Stimulated activated CD8-positive, alpha-beta memory T cell treated with anti-CD3 and anti-CD28 coated beads, Interleukin-7, amount 100 ng/mL, for 24 hours (primary cell): ENCODE results near the gene CSGALNACT2.

Experiments
- DNase-seq: peaks from one replicate; pipeline ENCODE4 v3.0.0-alpha.2; 2020; ENCODE audit warnings: low read depth

The CSGALNACT2 gene

DNA sequence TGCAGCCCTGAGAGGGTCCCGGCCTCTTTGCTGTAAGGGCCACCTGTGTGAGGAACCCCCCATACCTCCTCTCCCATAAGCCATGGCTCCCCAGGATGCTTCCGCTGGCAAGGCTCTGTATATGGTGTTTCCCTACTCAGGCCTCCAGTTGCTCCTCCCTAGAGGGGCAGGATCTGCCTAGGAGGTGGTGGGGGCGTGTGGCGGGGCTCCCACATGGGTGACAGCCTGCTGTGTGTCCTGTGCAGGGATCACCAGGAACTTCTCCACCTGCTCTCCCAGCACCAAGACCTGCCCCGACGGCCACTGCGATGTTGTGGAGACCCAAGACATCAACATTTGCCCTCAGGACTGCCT, 25.7 kb upstream of the CSGALNACT2 start:
- no peak for DNase-seq

DNA sequence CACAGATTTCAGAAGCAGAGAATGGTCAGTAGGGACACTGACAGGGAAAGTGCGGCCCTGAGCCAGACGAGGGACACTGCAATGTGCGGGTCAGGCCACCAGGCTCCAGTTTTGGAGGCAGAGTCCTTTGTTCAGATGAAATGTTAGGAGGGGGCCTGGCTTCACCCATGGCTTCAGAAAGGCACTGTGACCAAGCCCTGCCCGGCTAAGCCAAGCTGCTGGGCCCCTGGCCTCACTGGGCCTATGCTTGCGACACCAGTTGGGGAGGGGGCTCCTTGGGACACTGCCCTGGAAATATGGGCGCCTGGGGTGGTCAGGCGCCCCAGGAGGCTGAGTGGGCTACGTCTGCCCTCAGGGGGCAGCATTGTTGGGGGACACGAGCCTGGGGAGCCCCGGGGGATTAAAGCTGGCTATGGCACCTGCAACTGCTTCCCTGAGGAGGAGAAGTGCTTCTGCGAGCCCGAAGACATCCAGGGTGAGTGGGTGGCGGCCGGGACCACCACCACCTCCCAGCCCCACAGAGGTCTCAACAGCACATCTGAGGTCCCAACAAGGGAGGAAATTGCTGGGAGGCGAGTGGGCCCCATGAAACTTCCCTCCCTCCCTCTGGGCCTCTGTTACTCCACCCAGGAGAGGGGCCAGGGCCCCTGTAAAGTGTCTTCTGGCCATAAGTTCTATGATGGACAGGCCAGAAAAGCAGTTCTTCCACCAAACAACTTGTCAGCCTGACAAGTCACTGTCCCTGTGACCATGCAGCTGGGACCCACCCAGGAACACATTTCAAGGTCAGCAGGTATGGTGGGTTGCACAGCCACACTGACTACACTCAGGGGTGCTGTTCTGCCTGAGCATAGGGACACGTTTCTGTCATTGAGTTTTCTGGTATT, 24.8 kb upstream of the CSGALNACT2 start:
- DNase-seq = no peak

DNA sequence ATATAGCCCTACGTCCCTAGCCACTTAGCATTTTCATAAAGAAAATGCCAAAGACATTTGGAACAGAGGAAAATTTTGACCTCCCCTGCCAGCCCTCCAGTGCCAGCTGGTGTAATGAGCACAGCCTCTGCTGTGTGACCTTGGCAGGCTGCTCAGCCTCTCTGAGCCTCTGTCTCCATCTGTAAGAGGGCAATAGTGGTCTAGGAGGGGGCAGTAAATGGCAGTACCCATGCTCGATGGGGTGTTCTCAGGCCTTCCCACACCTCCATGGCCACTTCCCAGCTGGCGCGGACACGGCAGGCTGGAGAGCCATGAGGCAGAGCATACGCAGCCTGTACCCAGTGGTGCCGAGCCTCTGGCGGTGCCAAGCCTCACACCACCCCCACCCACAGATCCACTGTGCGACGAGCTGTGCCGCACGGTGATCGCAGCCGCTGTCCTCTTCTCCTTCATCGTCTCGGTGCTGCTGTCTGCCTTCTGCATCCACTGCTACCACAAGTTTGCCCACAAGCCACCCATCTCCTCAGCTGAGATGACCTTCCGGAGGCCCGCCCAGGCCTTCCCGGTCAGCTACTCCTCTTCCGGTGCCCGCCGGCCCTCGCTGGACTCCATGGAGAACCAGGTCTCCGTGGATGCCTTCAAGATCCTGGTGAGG, 24.0 kb upstream of the CSGALNACT2 start:
- DNase-seq = no peak

DNA sequence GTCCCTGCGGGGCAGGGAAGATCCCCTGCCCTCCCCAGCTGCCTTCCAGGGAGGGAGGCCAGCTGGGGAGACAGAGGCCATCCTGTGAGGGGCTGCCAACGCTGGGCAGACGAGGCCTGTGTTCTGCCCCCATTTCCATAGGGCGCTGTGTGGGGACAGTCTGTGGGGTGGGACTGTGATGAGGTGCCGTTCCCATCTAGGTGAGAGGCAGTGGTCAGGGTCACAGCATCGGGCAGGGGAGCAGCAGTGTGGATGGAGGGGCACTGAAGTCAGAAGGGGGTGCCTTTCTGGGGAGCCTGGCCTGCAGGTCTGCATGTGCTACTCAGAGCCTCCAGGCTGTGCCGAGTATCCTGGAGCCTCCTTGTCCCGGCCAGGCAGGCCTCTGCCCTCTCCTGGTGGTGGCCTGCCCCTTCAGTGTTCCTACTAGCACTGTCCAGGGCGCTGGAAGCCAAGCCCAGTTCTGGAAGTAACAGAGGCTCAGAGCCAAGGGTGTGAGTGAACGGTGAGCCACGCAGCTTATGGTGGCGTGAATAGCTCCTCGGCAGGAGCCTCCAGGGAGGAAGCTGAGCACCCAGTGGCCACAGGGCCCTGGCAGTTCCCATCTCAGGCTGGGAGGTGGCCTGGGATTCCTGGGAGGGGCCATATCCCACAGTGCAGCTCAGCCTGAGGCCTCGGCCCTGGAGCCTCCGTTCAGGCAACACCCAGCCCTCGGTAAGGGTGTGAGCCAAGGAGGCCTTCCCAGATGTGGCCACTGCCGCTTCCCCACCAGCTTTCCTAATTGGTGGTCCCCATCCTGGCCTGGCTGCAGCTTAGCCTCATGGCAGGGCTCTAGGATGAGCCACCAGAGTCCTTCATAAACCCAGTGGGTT, 23.3 kb upstream of the CSGALNACT2 start:
- DNase-seq = no peak

DNA sequence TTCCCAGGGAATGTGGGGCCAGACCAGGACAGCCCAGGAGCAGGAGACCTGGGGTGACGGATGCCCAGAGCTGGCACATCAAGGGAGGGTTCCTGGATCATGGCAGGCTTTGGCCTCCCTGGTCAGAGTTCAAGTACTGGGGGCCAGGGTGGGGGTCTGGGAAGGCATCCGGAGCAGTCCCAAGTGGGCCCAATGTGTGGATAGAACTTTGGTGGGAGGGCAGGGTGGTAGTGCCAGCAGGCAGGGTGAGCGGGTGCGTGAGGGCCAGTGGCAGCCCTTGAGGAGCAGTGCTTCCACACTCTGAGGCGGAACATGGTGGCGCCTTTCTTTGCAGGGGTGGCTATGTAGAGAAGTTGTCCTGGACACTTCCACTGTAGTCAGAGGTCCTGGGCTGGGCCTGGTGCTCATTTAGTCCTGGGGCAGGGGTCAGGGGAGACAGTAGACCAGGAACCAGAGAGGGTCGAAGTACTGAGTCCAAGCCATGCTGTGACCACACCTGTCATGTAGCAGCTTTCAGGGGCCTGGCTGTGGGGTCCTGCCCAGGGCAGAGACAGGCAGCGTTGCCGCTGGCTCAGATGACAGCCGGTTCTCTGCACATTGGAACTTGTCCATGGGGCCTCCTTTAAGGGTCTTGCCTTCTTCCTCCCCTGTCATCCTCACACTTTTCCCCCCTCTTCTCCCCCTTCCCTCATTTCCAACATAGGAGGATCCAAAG, 22.2 kb upstream of the CSGALNACT2 start:
- no peak for DNase-seq

DNA sequence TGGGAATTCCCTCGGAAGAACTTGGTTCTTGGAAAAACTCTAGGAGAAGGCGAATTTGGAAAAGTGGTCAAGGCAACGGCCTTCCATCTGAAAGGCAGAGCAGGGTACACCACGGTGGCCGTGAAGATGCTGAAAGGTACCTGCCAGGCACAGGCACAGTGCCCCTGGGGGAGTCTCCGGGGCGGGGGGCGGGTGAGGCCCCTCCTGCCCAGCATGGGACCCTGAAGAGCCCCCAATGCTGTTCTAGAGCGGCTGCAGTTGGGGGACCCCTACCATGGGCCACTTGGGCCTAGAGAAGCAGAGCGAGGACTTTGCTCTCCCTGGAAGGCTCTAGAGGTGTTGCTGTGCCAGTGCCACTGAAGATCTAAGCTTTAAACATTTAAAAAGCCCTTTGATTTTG, 21.6 kb upstream of the CSGALNACT2 start:
- DNase-seq = no peak

DNA sequence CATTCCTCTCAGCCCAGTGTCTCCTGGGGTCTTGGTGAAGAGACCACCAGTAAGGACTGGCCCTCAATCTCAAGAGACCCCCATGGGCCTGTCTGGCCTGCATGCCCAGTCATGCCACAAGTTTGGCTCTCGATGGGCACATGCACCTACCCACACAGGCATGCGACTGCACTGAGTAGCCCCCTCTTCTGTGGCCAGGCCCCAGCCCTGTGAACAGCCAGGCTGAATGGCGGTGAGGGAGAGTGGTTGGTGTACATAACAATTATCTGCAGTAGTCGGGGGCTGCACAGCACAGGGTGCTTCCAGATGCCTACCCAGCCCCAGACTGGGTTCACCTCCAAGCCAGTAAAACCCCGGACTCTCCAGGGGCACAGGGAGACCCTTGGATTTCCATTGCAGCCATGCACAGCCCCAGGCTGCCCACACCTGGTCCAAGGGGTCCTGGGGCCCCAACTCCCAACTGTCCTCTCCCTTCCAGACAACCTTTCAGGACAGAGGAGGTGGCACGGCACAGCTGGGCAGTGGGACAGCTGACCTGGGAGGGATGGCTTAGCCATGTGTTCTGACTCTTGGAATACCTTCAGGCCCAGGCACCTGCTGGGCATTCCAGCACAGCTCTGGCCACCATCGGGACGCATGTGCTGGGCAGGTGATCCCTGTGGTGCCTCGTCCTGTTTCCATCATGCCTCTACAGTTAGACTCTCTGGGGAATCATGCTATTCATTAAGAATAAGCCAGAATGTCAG, 21.0 kb upstream of the CSGALNACT2 start:
- no peak for DNase-seq

DNA sequence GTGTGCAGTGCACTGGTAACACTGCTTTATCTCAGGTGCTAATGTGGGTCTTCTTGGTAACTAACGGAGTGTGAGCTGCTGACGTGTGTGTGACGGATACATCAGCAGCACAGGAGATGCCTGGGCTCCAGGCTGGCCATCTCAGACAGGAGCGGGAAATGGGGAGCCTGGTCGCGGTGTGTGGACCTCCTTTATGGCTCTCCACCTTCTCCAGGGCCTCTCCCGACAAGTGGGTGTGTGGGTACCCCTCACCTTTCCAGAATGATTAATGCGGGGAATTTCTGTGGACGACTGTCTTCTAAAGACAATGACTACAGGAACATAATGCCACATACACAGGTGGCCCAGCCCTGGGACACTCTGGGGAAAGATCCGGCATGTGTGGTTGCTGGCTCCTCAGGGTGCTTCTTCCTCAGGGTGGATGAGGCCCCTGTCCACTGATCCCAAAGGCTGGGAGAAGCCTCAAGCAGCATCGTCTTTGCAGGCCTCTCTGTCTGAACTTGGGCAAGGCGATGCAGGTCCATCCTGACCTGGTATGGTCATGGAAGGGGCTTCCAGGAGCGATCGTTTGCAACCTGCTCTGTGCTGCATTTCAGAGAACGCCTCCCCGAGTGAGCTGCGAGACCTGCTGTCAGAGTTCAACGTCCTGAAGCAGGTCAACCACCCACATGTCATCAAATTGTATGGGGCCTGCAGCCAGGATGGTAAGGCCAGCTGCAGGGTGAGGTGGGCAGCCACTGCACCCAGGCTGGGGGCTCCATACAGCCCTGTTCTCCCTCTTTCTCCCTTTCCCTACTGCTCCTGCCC, 20.3 kb upstream of the CSGALNACT2 start:
- no peak for DNase-seq

DNA sequence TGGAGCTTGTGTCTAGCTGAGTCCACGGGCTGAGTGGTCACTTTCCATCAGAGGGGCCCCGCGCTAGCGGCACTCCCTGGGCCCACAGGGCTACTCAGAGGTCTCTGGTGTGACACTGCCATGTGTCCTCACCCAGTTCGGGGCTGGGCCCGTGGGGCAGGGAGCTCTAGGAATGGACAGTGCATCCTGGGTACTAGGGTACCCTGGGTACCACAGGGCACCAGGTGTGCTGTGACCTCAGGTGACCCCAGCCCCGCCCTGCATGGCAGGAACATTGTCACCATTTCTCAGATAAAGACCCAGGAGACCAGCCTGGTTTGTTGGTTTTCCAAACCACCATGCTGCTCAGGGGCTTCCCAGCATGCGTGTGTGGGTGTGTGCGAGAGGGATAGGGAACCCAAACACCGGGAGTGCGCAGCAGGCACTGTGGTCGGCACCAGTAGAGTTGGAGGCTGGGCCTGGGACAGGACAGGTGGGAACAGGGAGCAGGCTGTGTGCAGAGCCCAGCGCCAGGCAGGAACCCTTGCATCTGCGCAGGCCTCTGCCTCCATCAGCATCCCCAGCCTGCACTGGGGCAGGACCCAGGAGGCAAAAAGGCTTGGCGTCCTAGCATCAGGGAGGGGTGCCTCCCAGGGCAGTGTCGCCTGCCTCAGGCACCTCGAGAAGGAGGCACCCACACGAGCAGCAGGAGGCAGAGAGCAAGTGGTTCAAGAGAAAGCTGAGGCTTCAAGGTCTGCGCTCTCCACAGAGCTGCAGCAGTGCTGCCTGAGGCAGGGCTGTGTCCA, 19.4 kb upstream of the CSGALNACT2 start:
- no peak for DNase-seq

DNA sequence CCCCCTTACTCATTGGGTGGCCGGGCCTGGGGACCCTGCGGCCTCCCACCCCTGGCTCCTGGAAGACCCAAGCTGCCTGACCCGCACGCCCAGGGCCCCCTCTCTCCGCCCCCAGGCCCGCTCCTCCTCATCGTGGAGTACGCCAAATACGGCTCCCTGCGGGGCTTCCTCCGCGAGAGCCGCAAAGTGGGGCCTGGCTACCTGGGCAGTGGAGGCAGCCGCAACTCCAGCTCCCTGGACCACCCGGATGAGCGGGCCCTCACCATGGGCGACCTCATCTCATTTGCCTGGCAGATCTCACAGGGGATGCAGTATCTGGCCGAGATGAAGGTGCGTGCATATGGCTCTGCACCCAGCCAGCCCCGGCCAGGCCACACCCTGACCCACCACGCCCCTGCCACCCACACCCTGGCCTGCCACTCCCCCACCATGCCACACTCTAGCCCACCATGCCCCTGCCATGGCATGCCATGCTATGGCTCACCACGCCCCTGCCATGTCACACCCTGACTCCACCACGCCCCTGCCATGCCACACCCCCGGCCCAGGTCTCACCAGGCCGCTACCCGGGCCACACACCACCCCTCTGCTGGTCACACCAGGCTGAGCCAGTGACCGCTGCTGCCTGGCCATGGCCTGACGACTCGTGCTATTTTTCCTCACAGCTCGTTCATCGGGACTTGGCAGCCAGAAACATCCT, 18.7 kb upstream of the CSGALNACT2 start:
- DNase-seq = no peak

DNA sequence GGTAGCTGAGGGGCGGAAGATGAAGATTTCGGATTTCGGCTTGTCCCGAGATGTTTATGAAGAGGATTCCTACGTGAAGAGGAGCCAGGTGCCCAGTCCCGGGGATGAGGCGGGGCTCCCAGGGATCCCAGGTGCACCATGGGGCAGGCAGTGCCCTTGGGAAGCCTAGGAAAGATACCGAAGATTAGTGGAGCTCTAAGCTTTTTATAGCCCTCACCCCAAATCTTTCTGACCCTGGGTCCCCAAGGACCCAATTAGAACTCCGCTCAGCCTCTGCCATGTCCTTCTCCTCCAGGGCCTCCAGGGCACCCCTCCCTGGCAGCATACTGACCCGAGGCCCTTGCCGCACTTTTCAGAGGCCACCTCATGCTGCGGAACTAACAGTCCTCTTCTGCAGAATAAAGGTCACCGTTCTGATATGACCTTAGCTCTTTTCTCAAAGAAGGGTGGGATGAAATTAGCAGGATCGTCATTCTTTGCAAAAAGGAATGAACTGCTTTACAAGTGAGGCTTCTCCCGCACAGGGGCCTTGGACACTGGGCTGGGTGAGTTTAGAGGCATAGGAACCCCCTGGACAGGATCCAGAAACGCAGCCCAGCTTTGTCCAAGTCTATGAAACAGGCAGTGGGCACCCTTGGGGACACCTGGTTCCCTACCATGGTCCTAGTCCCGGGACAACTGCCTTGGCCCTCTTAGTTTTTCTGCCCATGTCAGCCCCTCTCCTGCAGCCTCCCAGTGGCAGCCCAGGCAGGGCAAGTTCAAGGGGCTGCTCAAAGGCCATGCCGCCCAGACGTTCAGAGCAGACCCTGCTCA, 17.9 kb upstream of the CSGALNACT2 start:
- DNase-seq = no peak

DNA sequence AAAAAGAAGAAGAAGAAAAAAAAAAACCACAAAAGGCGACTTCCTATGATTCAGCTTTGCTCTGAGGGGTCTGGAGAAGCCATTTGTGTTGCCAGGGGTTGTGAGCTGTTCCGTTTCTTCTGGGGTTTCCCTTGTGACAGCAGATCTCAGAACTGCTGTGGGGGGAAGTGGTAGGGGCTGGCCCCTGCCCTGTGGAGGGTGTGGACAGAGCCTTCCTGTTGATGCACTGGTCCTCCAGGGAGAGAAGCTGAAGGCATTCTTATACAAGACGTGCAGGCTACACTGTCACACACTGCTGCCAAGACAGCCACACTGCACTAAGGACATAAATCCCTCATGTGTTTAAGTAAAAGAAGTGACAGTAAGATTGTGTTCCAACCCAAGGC, 17.3 kb upstream of the CSGALNACT2 start:
- DNase-seq = peak; percentile 21

DNA sequence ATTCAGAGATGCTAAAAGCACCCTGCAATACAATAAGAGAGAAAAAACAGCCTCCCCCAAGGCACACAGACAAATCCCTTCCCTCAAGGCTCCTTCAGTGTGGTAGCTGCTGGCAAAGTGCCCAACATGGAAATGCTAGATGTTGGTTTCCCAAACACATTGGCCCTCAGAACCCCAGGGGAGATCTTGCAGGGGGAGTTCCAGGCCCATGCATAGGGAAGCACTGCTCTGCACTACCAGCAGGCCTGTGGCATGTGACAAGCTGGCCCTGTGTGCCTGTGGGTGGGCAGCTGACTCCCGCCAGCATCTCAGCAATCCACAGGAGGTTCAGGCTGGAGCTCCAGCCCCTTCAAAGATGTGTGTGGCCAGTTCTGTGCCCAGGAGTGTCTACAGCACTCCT, 16.8 kb upstream of the CSGALNACT2 start:
- DNase-seq = no peak

DNA sequence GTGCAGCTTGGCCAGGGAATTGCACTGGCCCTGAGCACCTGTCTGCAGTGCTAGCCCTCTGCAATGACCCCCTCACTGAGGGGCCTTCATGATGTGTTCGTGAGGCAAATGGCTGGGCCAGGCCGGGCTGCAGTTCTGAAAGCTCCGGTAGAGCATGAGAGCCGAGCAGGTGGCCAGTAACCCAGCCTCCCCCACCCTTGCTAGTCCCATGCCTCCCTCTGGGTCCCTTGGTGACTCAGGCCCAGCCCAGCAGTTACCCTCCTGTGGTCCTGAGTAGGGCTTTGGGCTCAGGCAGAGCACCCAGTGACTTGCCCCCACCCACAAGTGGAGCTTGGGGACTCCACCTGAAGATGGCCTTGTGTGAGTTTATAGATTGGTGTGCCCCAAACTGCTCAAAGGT, 16.1 kb upstream of the CSGALNACT2 start:
- DNase-seq = no peak

DNA sequence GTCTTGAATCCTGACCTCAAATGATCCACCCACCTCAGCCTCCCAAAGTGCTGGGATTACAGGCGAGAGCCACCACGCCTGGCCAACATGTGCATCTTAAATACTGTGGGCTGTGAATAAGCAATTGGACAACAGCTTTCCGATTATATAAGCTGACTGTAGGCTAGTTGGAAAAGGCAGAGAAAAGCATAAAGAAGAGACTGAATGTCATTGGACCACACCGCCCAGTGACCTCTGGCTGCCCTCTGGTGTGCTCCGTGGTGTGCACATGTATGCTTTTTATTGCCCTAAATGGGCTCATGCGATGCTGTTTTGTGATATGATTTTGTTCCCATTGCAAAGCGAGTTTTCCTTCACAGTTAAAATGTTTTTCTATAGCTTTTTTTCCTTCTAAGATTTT, 15.4 kb upstream of the CSGALNACT2 start:
- no peak for DNase-seq

DNA sequence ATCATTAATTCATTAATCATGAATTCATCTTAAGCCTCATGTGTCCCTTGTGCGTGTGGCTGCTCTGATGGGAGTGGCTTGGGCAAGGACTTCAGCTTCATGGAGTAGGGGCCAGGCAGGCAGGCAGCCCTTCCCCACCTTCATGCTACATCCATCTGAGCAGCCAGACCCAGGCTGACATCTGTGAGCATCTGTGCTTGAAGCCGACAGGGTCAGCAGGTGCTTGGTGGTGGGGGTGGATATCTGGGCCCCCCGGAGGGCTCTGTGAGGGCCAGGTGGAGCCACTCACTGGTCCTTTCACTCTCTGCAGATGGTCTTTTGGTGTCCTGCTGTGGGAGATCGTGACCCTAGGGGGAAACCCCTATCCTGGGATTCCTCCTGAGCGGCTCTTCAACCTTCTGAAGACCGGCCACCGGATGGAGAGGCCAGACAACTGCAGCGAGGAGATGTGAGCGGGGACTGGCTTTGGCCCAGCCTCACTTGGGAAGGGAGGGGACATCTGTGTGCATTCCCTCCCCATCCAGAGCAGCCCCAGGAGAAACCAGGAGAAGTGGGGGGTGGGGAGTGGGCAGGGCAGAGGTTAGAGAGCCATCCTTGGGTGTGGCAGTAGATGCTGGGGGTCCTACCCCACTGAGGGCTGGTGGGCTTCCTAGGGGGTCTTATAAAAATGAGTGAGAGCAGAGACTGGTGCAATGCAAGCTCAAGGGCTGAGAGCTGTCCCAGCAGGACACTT, 14.7 kb upstream of the CSGALNACT2 start:
- DNase-seq = no peak

DNA sequence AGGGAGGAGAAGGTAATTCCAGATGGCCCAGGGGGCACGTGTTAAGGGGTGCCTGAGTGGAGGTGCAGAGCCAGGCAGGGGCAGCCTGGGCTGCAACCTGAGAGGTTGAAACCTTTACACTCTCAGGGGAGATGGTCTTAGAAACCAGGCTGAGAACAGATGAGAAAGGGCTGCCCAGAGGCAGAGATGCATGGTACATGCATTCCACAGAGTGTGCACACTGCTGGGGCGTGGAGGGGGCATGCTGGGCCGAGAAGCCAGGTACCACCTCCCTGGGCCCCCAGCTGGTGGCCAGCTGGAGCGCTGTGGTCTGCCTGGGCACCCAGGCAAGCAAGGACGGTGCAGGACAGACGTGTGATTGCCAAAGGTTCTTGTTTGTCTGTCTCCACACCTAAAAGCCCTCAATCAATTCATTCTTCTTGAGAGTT, 14.1 kb upstream of the CSGALNACT2 start:
- no peak for DNase-seq
